Hepatocyte (in vitro differentiated cells): Measurements from ENCODE around the gene MALAT1.

Experiments
- EZH2phosphoT487 ChIP-seq: fragments of 200-600 bp; sonication (generic); IDR thresholded peaks from one replicate; pipeline ENCODE4 v1.6.1; 2018; ENCODE audit warnings: antibody characterized with exemption, mild to moderate bottlenecking, low read depth, moderate library complexity; ENCODE audit not compliant: unreplicated experiment, severe bottlenecking
- TF ChIP-seq, protein P1 (sequence below): fragments of 200-600 bp; sonication (generic); IDR thresholded peaks from 2 replicates; pipeline ENCODE4 v1.5.1; 2016; ENCODE audit warnings: antibody characterized with exemption, mild to moderate bottlenecking; ENCODE audit not compliant: poor library complexity

DNA sequence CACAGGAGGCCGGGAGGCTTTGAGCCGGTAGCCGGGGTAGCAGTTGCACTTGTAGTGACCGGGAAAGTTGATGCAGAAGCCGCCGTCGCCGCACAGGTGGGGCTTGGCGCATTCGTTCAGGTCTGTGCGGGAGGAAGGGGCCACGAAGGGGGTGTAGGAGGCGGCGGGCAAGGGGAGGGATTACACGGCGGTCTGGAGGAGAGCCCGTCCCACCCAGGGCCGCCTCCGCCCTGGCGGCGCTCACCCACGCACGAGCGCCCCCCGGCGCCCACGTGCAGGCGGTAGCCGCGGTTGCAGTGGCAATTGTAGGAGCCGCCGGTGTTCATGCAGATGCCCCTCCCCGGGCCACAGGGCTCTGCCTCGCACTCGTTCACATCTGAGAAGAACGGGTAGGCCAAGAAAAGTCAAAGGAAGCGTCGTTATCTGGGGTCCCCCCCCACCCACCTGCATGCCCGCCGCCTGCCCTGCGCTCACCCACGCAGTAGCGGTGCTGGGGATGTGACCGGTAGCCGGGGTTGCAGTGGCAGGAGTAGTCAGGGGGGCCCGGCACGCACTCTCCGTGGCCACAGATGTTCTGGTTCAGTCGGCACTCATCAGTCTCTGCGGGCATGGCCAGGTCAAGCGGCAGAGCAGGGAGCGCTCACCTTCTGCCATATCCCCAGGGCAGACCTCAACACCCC, 48.7 kb downstream of the MALAT1 start:
- TF ChIP-seq, protein P1, sequence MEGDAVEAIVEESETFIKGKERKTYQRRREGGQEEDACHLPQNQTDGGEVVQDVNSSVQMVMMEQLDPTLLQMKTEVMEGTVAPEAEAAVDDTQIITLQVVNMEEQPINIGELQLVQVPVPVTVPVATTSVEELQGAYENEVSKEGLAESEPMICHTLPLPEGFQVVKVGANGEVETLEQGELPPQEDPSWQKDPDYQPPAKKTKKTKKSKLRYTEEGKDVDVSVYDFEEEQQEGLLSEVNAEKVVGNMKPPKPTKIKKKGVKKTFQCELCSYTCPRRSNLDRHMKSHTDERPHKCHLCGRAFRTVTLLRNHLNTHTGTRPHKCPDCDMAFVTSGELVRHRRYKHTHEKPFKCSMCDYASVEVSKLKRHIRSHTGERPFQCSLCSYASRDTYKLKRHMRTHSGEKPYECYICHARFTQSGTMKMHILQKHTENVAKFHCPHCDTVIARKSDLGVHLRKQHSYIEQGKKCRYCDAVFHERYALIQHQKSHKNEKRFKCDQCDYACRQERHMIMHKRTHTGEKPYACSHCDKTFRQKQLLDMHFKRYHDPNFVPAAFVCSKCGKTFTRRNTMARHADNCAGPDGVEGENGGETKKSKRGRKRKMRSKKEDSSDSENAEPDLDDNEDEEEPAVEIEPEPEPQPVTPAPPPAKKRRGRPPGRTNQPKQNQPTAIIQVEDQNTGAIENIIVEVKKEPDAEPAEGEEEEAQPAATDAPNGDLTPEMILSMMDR, result no peak
- TF ChIP-seq EZH2phosphoT487, result no peak
